ENCODE measurements around the gene MBD2.
"Not testable (repeated sequence)": the region's sequence is repeated elsewhere in the genome, so short reads cannot be mapped to it uniquely, and the experiment has no call there.

MBD2 gene

GRCh38 chr18:54235871-54236270, 11.4 kb upstream of the MBD2 start:
- DNase-seq: no peak

GRCh38 chr18:54233747-54234146, 9.3 kb upstream of the MBD2 start:
- DNase-seq: peak; percentile 52

DNA sequence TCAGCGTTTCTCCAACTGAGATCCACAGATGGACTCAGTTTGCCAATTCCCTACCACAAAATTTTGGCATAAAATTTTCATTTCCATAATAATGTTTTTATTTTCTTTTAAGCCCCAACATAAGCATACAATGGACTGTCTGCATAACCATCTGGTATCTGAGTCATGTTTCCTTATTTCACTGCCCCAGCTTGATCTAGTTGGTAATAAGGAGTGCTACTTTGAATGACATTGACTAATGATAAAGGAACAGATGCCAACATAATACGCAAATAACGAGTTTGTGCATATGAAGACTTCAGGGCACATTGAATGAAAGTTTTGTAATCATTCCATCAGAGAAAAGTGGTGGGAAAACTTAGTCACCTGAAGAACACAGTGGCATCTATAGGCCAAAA, 8.8 kb upstream of the MBD2 start:
- DNase-seq: peak; percentile 62

DNA sequence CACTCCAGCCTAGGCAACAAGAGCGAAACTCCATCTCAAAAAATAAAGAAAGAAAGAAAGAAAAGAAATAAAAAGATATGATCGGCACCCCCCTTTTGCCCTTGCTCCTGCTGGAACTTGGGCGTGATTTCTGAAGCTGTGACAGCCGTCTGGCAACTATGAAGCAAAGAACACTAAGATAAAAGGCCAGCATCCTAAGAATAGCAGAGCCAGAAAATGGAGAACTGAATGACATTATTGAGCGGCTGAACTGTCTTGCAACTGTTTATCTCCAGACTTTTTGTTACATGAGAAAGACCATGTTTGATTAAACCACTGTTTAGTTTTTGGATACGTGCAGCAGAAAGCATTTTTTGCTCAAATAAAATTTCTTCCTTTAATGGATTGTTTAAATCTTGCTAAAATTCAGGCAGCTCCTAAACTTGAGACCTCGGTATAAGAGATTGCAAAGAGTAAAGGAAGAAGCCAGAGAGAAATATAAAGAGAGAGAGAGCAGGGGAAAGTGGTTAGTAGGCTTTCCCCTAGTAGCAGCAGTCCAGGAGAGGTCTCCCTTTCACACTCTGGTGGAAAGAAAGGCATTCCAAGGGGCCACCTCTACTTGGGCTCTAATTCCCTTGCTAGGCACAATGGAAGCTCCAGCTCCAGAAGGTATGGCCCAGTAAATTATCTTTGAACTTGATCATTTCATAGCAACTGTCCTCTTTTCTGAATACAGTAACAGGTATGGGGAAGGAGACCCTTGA, 8.2 kb upstream of the MBD2 start:
- no peak for DNase-seq

- no peak for DNase-seq
Observed at GRCh38 chr18:54229421-54230059, 5.1 kb upstream of the MBD2 start.

- DNase-seq: no peak
Observed at GRCh38 chr18:54228364-54228763, 3.9 kb upstream of the MBD2 start.

- DNase-seq: peak; percentile 54
Observed at GRCh38 chr18:54223568-54224241, 764 bp downstream of the MBD2 start.

- no peak for DNase-seq
Observed at GRCh38 chr18:54222922-54223567, 1.4 kb downstream of the MBD2 start.

GRCh38 chr18:54220406-54220805, 4.1 kb downstream of the MBD2 start:
- DNase-seq: no peak

DNA sequence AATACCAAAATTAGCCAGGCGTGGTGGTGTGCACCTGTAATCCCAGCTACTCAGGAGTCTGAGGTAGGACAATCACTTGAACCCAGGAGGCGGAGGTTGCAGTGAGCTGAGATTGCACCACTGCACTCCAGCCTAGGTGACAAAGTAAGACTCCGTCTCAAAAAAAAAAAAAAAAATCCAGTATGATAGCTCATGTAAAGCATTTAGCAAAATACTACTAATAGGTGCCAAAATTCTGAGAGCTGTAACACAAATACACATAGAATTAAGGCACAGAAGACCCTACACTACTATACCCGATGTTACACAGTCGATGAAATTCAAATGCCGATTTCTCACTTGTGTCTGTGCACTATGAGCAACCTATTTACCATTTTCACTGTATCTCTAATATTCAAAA, 5.7 kb downstream of the MBD2 start:
- not testable (repeated sequence) for DNase-seq

GRCh38 chr18:54218299-54218698, 6.2 kb downstream of the MBD2 start:
- DNase-seq: no peak

DNA sequence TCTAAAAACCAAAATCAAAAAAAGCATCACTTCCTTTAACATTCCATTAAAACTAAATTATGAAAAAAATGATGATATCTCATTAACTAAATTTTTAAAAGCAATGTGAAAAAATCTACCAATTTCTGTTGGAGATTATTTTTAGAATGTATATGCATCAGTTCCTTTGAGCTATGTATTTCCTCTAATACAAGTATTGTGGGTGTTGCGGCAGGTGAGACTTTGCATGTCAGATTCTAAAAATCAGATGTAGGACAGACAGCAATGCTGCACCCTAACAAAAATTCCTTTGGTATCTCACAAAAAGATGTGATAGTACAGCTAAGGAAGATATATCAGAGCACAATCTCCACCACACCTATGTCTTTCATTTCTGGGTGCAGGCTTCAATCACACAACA, 6.8 kb downstream of the MBD2 start:
- DNase-seq: no peak

- peak; percentile 44 for DNase-seq
Observed at GRCh38 chr18:54215069-54215468, 9.4 kb downstream of the MBD2 start.

- no peak for DNase-seq
Observed at GRCh38 chr18:54210463-54210862, 14.0 kb downstream of the MBD2 start.

- DNase-seq: peak; percentile 74
Observed at GRCh38 chr18:54209471-54210180, 14.8 kb downstream of the MBD2 start.

GRCh38 chr18:54206447-54206846, 18.0 kb downstream of the MBD2 start:
- no peak for DNase-seq

DNA sequence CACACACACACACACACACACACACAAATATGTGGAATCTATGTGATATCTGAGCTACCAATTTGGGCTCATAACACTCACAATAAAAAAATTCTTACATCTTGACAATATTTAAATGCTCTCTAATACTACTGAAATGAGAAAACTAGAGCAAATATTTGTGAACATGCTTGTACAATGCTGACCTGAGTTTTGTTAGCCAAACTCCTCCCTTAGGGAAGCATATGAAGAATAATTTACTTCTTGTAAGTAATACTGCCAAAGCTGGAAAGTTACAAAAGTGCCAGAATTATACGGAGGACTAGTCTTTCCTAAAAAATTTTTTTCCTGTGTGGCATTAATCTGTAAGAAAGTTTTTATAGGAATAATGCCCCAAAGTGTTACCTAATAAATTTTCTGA, 18.5 kb downstream of the MBD2 start:
- DNase-seq: no peak

- not testable (repeated sequence) for DNase-seq
Observed at GRCh38 chr18:54205448-54205847, 19.0 kb downstream of the MBD2 start.

DNA sequence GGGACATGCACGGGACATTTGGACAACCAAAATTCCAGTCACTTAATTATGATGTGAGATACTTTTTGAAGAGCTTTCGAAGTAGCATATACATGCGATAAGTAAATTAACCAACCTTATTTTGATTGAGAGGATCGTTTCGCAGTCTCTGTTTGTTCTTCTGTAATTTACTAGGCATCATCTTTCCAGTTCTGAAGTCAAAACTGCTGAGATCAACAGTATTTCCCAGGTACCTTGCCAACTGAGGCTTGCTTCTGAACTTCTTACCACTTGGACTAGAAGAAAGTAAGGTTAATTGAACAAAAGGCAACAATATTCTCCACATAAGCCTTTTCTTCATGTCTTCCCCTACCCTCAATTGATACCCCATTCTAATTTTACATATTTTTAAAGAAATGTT, 19.6 kb downstream of the MBD2 start:
- DNase-seq: no peak

GRCh38 chr18:54203914-54204313, 20.6 kb downstream of the MBD2 start:
- no peak for DNase-seq

- DNase-seq: no peak
Observed at GRCh38 chr18:54202851-54203250, 21.6 kb downstream of the MBD2 start.

GRCh38 chr18:54197747-54198411, 26.6 kb downstream of the MBD2 start:
- DNase-seq: no peak
